ENCODE measurements around the gene KRTAP21-3. TPM values are rescaled to one million over a fixed set of nuclear protein-coding genes. Genes with fewer than 3 reads are reported as not detected.

KRTAP21-3 gene
- total RNA-seq, 2 experiments from 2014 or later = not detected

DNA sequence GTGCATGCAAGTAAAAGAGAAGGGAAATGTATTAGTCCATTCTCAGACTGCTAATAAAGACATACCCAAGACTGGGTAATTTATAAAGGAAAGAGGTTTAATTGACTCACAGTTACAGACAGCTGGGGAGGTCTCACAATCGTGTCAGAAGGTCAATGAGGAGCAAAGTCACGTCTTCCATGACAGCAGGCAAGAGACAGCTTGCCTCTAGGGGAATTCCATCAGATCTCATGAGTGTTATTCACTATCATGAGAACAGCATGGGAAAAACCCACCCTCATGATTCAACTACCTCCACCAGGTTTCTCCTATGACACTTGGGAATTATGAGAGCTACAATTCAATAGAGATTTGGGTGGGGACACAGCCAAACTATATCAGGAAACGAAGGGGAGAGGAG lies 8.1 kb downstream of the KRTAP21-3 start:
- ChIA-PET CTCF (no interaction called here), POLR2A (no interaction called here)
- H3K36me3 Mint-ChIP-seq = no peaks in the 10 kb centered on the region
- no peak overlapping the region for H3K27ac Mint-ChIP-seq
- H3K4me3 Mint-ChIP-seq = no peak overlapping the region
- intact Hi-C loops (cut with micrococcal nuclease) = loop anchor here (1.0 kb wide), 1 partner anchor 8 kb away; the partner anchor contains the start of gene KRTAP21-3
- peaks cover 21% of the 10 kb centered on the region for H3K9me3 Mint-ChIP-seq
- no peaks in the 10 kb centered on the region for H3K27me3 Mint-ChIP-seq
- H3K4me1 Mint-ChIP-seq (ENCODE audit: low read depth) = peaks cover 4% of the 10 kb centered on the region
- DNase-seq = peak; percentile 23

DNA sequence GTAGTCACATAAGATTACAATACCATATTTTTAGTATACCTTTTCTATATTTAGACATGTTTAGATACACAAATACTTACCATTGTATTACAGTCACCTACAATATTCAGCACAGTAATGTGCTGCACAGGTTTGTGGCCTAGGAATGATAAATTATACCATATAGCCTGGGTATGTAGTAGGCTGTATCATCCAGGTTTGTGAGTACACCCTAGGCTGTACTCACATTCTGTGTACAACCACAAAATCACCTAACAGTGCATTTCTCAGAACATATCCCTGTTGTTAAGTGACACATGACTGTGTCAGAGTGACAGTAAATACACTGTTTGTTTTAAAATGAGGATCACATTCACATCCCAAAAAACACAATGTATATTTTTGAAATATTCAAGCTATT lies 11.2 kb downstream of the KRTAP21-3 start:
- no peak for DNase-seq
- POLR2A ChIA-PET = no interaction called here
- peaks cover 14% of the 10 kb centered on the region for H3K9me3 Mint-ChIP-seq
- H3K4me1 Mint-ChIP-seq (ENCODE audit: low read depth) = peaks cover 4% of the 10 kb centered on the region
- no peak overlapping the region for H3K27ac Mint-ChIP-seq
- no peaks in the 10 kb centered on the region for H3K36me3 Mint-ChIP-seq
- CTCF ChIA-PET = no interaction called here
- no peak overlapping the region for H3K4me3 Mint-ChIP-seq
- no peaks in the 10 kb centered on the region for H3K27me3 Mint-ChIP-seq
- intact Hi-C loops (cut with micrococcal nuclease) = no loop called here

DNA sequence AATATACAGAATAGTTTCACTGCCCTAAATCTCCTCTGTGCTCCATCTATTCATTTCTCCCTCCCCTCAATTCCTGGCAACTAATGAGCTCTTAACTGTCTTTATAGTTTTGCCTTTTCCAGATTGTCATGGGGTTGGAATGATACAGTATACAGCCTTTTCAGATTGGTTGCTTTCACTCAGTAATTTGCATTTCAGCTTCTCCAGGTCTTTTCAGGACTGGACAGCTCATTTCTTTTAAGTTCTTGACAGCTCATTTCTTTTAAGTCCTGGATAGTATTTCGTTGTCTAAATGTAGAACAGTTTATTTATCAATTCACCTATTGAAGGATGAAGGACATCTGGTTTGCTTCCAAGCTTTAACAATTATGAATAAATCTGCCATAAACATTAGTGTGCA lies 22.6 kb downstream of the KRTAP21-3 start:
- no peaks in the 10 kb centered on the region for H3K4me1 Mint-ChIP-seq (ENCODE audit: low read depth)
- H3K4me3 Mint-ChIP-seq = no peak overlapping the region
- ChIA-PET POLR2A (no interaction called here), CTCF (no interaction called here)
- H3K27me3 Mint-ChIP-seq = no peaks in the 10 kb centered on the region
- H3K27ac Mint-ChIP-seq = no peak overlapping the region
- H3K36me3 Mint-ChIP-seq = no peaks in the 10 kb centered on the region
- H3K9me3 Mint-ChIP-seq = peaks cover 19% of the 10 kb centered on the region
- DNase-seq = no peak
- intact Hi-C loops (cut with micrococcal nuclease) = no loop called here

DNA sequence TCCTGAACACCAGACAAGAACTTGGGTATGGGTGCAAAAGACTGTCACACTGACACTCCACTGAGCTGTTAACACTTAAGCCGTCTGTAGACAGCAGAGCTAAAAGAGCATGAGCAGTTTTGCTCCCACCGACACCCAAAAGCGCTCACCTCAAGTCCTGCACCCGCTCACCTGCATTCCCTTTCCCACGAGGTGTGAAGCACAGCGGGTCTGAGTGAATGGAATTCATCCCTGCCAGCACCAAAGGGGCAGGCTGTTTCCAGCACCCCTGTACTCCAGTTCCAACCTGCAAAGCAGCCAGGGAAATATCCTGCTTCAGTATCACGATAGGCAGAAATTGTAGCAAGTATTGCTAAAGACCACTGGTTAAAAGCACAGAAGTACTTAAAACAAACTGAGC lies 28.8 kb downstream of the KRTAP21-3 start:
- ChIA-PET POLR2A (no interaction called here), CTCF (no interaction called here)
- H3K4me1 Mint-ChIP-seq (ENCODE audit: low read depth) = no peaks in the 10 kb centered on the region
- no peaks in the 10 kb centered on the region for H3K27me3 Mint-ChIP-seq
- H3K9me3 Mint-ChIP-seq = no peaks in the 10 kb centered on the region
- no peak for DNase-seq
- H3K27ac Mint-ChIP-seq = no peak overlapping the region
- H3K36me3 Mint-ChIP-seq = no peaks in the 10 kb centered on the region
- intact Hi-C loops (cut with micrococcal nuclease) = no loop called here
- H3K4me3 Mint-ChIP-seq = no peak overlapping the region

DNA sequence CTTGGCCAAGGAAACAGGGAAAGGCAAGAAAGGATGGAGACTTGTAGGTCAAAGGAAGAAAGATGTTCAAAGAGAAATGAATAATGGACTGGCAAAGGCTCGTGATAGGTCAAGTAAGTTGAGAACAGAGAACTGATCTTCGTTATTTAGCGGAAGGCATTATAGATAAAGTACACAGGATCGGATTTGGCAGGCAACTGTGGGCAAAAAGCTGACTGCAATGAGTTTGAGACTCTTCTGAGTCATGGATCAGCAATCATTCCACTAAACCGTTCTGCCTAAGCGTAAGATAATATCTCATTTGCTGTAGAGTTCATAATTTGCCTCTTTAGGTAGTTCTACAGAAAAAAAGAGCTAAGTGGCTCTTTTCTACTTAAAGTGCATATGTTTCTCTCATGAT lies 34.1 kb downstream of the KRTAP21-3 start:
- Mint-ChIP-seq H3K4me1 (ENCODE audit: low read depth) (no peaks in the 10 kb centered on the region), H3K27ac (no peak overlapping the region), H3K9me3 (peaks cover 3% of the 10 kb centered on the region), H3K27me3 (no peaks in the 10 kb centered on the region), H3K4me3 (no peak overlapping the region), H3K36me3 (no peaks in the 10 kb centered on the region)
- POLR2A ChIA-PET = no interaction called here
- intact Hi-C loops (cut with micrococcal nuclease) = no loop called here
- DNase-seq = no peak
- CTCF ChIA-PET = no interaction called here

DNA sequence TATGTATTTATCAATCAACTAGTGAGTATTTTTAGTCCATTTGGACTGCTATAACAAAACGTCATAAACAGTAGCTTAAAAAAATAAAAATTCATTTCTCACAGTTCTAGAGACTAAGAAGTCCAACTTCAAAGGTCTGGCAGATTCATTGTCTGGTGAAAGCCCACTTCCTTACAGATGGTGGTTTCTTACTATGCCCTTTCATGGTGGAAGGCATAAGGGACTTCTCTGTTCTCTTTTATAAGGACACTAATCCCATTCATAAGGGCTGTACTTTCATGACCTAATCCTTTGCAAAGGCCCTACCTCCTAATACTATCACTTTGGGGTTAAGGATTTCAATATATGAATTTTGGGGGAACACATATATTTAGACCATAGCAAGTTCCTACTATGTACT lies 38.0 kb downstream of the KRTAP21-3 start:
- H3K4me3 Mint-ChIP-seq = no peak overlapping the region
- no peak for DNase-seq
- H3K9me3 Mint-ChIP-seq = peaks cover 3% of the 10 kb centered on the region
- no peak overlapping the region for H3K27ac Mint-ChIP-seq
- H3K36me3 Mint-ChIP-seq = no peaks in the 10 kb centered on the region
- no peaks in the 10 kb centered on the region for H3K27me3 Mint-ChIP-seq
- intact Hi-C loops (cut with micrococcal nuclease) = no loop called here
- no peaks in the 10 kb centered on the region for H3K4me1 Mint-ChIP-seq (ENCODE audit: low read depth)
- ChIA-PET CTCF (no interaction called here), POLR2A (no interaction called here)

DNA sequence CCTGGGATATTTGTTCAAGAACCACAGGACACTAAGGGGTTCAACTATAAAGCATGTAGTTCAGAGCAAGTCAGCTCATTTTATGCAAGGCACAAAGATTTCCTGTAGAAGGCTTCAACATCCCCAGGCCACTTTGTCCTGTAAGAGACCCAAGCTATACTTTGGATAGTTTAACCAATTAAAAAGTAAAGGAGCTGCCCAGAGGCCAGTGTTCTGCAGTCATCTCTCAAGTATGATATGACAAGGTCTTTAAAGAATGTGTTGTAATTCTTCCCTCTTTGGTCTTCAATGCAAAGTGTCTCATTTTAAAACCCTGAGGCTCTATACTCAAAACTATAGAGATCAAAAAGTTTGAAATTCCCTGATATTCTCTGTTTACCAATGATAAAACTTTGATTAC lies 41.8 kb downstream of the KRTAP21-3 start:
- H3K4me1 Mint-ChIP-seq (ENCODE audit: low read depth) = no peaks in the 10 kb centered on the region
- ChIA-PET CTCF (no interaction called here), POLR2A (no interaction called here)

DNA sequence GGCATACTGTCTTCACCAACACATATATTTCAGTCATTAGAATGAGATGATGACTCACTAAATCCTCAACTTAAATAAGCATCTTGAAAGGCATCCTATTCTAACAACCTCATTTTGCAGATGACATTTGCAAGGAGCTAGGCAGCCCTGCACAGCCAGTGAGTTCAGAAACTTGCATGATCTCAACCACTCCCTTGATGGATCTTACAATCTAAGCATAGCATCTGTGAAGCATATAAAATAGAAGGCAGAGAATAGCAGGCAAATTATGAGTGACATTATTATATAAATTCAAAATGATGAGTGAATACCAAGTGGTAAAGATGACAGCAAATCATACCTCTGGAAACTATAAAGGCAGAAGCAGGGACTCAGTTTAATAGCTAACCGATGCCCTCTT lies 44.3 kb downstream of the KRTAP21-3 start:
- Mint-ChIP-seq H3K27me3 (peaks cover 2% of the 10 kb centered on the region), H3K4me3 (no peak overlapping the region), H3K36me3 (no peaks in the 10 kb centered on the region), H3K9me3 (no peaks in the 10 kb centered on the region), H3K4me1 (ENCODE audit: low read depth) (no peaks in the 10 kb centered on the region), H3K27ac (no peak overlapping the region)
- intact Hi-C loops (cut with micrococcal nuclease) = no loop called here
- no peak for DNase-seq
- POLR2A ChIA-PET = no interaction called here
- CTCF ChIA-PET = no interaction called here

More for the DNA sequence above, 41.8 kb downstream of the KRTAP21-3 start:
- Mint-ChIP-seq H3K36me3 (no peaks in the 10 kb centered on the region), H3K9me3 (no peaks in the 10 kb centered on the region), H3K27me3 (no peaks in the 10 kb centered on the region), H3K4me3 (no peak overlapping the region), H3K27ac (no peak overlapping the region)
- no peak for DNase-seq
- intact Hi-C loops (cut with micrococcal nuclease) = no loop called here

DNA sequence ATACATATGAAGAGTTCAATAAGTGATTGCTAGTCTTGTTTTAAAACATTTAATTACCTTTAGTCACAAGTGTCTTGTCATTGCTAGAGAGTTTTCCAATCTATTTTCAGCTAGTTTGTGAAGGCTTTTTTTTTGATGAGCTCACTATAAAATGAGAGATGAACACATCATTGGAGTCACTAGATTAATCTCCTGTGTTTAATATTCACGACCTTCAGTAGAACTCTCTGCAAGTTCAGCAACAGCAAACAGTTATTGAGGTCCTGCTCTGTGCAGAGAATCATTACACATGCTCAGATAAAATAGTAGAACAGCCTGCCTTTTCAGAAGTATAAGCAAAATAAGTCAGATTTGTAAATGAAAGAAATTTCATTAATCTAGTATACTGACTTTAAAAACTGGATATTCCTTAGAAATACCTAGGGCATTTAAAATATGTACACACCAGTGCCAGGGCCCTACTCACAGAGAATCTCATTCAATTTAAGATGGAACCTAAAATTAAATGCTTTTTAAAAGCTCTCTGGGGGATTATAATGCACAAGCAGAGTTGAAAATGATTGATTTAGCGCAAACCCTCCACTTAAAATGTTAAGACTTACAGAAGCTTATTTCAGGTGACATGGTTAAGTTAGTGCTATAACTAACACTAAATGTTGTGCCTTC lies 45.5 kb downstream of the KRTAP21-3 start:
- Mint-ChIP-seq H3K27ac (no peak overlapping the region), H3K4me3 (no peak overlapping the region), H3K4me1 (ENCODE audit: low read depth) (no peaks in the 10 kb centered on the region), H3K36me3 (no peaks in the 10 kb centered on the region), H3K27me3 (peaks cover 2% of the 10 kb centered on the region), H3K9me3 (no peaks in the 10 kb centered on the region)
- intact Hi-C loops (cut with micrococcal nuclease) = no loop called here
- no peak for DNase-seq
- ChIA-PET POLR2A (no interaction called here), CTCF (no interaction called here)

DNA sequence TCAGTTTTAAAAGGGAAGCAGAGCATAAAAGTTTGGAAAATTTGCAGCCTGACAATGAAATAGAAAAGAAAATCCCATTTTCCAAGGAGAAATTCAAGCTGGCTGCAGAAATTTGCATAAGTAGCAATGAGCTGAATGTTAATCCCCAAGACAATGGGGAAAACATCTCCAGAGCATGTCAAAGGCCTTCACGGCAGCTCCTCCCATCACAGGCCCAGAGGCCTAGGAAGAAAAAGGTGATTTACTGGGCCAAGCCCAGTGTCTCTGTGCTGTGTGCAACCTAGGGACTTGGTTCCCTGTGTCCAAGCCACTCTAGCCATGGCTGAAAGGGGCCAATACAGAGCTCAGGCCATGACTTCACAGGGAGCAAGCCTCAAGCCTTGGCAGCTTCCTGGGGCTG lies 49.8 kb downstream of the KRTAP21-3 start:
- CTCF ChIA-PET = no interaction called here
- Mint-ChIP-seq H3K4me3 (no peak overlapping the region), H3K4me1 (ENCODE audit: low read depth) (no peaks in the 10 kb centered on the region), H3K27me3 (peaks cover 2% of the 10 kb centered on the region), H3K9me3 (no peaks in the 10 kb centered on the region), H3K27ac (no peak overlapping the region), H3K36me3 (no peaks in the 10 kb centered on the region)
- no peak for DNase-seq
- POLR2A ChIA-PET = no interaction called here
- intact Hi-C loops (cut with micrococcal nuclease) = no loop called here

Other genes with a start within 250 kb of the KRTAP21-3 start
- gene KRTAP19-1, start 238.4 kb downstream of the KRTAP21-3 start, total RNA-seq = not detected
- gene KRTAP19-2, start 231.3 kb downstream of the KRTAP21-3 start, total RNA-seq = not detected
- gene KRTAP19-3, start 226.8 kb downstream of the KRTAP21-3 start, total RNA-seq = not detected
- gene KRTAP19-4, start 221.6 kb downstream of the KRTAP21-3 start, total RNA-seq = not detected
- gene KRTAP19-5, start 216.6 kb downstream of the KRTAP21-3 start, total RNA-seq = not detected
- gene KRTAP19-6, start 176.9 kb downstream of the KRTAP21-3 start, total RNA-seq = not detected
- not detected for gene KRTAP19-7, start 157.5 kb downstream of the KRTAP21-3 start, total RNA-seq
- gene KRTAP22-2, start 128.4 kb downstream of the KRTAP21-3 start, total RNA-seq = not detected
- gene KRTAP6-3, start 126.3 kb downstream of the KRTAP21-3 start, total RNA-seq = not detected
- not detected for gene KRTAP6-2, start 119.9 kb downstream of the KRTAP21-3 start, total RNA-seq
- gene KRTAP22-1, start 117.7 kb downstream of the KRTAP21-3 start, total RNA-seq = not detected
- not detected for gene KRTAP6-1, start 104.8 kb downstream of the KRTAP21-3 start, total RNA-seq
- gene KRTAP20-1, start 102.4 kb downstream of the KRTAP21-3 start, total RNA-seq = not detected
- not detected for gene KRTAP20-4, start 98.2 kb downstream of the KRTAP21-3 start, total RNA-seq
- gene KRTAP20-2, start 83.6 kb downstream of the KRTAP21-3 start, total RNA-seq = not detected
- gene KRTAP20-3, start 75.9 kb downstream of the KRTAP21-3 start, total RNA-seq = not detected
- not detected for gene KRTAP21-2, start 28.5 kb upstream of the KRTAP21-3 start, total RNA-seq
- gene KRTAP21-1, start 36.7 kb upstream of the KRTAP21-3 start, total RNA-seq = not detected
- gene KRTAP8-1, start 94.5 kb upstream of the KRTAP21-3 start, total RNA-seq = not detected
- not detected for gene KRTAP7-1, start 111.0 kb upstream of the KRTAP21-3 start, total RNA-seq
- not detected for gene KRTAP11-1, start 162.8 kb upstream of the KRTAP21-3 start, total RNA-seq